Gastroesophageal sphincter (tissue), 3 donors: Measurements from ENCODE around the gene FZD4.

ENCODE experiments used
- CTCF ChIP-seq, 4 experiments: fragments of 200-600 bp in 2 of 4; fragments of 450-650 bp in 2 of 4; sonication (generic) in 1 of 4; IDR thresholded peaks; one replicate each; pipeline ENCODE4 v1.5.1; 2017 to 2019; ENCODE audit warnings: antibody characterized with exemption in 4 of 4, mild to moderate bottlenecking in 2 of 4, moderate library complexity in 2 of 4
- POLR2A ChIP-seq, 2 donors: fragments of 450-650 bp; IDR thresholded peaks; one replicate each; pipeline ENCODE4 v1.6.1; 2017; ENCODE audit warnings: antibody characterized with exemption in 2 of 2, mild to moderate bottlenecking in 2 of 2, moderate library complexity in 1 of 2
- POLR2AphosphoS5 ChIP-seq: sonication (generic); formaldehyde crosslinking; IDR thresholded peaks from one replicate; pipeline ENCODE4 v1.6.1; 2017; ENCODE audit warnings: antibody characterized with exemption

- no peak for TF ChIP-seq CTCF (IDR thresholded peaks at IDR 0.05)
- TF ChIP-seq POLR2A (IDR thresholded peaks at IDR 0.05): no peak
- no peak for TF ChIP-seq POLR2AphosphoS5
Measured at GRCh38 chr11:86934582-86934900, 20.7 kb downstream of the FZD4 start.
